ENCODE measurements around the gene CRTC3.
A peak's percentile ranks its signal among the peaks of the same experiment; 100 is the strongest.

Gene CRTC3

GRCh38 chr15:90553248-90553745, 23.6 kb downstream of the CRTC3 start:
- H3K4me3 ChIP-seq (ENCODE audit: low read length) = no peak overlapping the region
- no peak for TF ChIP-seq CTCF (conservative IDR thresholded peaks at IDR 0.05; ENCODE audit: low read depth, low read length)

GRCh38 chr15:90557186-90558084, 27.7 kb downstream of the CRTC3 start:
- no peak for TF ChIP-seq CTCF (conservative IDR thresholded peaks at IDR 0.05; ENCODE audit: low read depth, low read length)
- H3K4me3 ChIP-seq (ENCODE audit: low read length) = no peak overlapping the region
- no peak for DNase-seq (ENCODE audit: low read depth)

More at GRCh38 chr15:90553248-90553745, 23.6 kb downstream of the CRTC3 start:
- DNase-seq (ENCODE audit: low read depth) = no peak

- no peak for DNase-seq (ENCODE audit: low read depth)
- TF ChIP-seq CTCF (conservative IDR thresholded peaks at IDR 0.05; ENCODE audit: low read depth, low read length) = no peak
- H3K4me3 ChIP-seq (ENCODE audit: low read length) = no peak overlapping the region
These were observed 28.4 kb downstream of the CRTC3 start for GRCh38 chr15:90558171-90558573.

- DNase-seq (ENCODE audit: low read depth) = no peak
- TF ChIP-seq CTCF (conservative IDR thresholded peaks at IDR 0.05; ENCODE audit: low read depth, low read length) = no peak
- no peak overlapping the region for H3K4me3 ChIP-seq (ENCODE audit: low read length)
These were observed 29.4 kb downstream of the CRTC3 start for GRCh38 chr15:90559119-90559518.

GRCh38 chr15:90560229-90560776, 30.6 kb downstream of the CRTC3 start:
- peak; percentile 11 for DNase-seq (ENCODE audit: low read depth)
- H3K4me3 ChIP-seq (ENCODE audit: low read length) = no peak overlapping the region
- TF ChIP-seq CTCF (conservative IDR thresholded peaks at IDR 0.05; ENCODE audit: low read depth, low read length) = no peak

GRCh38 chr15:90561344-90562244, 31.9 kb downstream of the CRTC3 start:
- no peak for TF ChIP-seq CTCF (conservative IDR thresholded peaks at IDR 0.05; ENCODE audit: low read depth, low read length)
- H3K4me3 ChIP-seq (ENCODE audit: low read length) = no peak overlapping the region
- DNase-seq (ENCODE audit: low read depth) = no peak

Data from retinal pigment epithelial cell (primary cell).